Astrocyte (in vitro differentiated cells and primary cell): Measurements from ENCODE around the gene PLEKHA7.

Source experiments
- CTCF ChIP-seq: IDR thresholded peaks from 2 replicates; pipeline ENCODE4 v1.5.1; 2011; ENCODE audit warnings: low read depth, mild to moderate bottlenecking, inconsistent platforms, low read length, moderate library complexity; ENCODE audit not compliant: insufficient read depth
- EZH2 ChIP-seq: IDR thresholded peaks from 2 replicates; pipeline ENCODE4 v1.6.1; 2012; ENCODE audit warnings: mild to moderate bottlenecking, low read length, inconsistent platforms; ENCODE audit not compliant: insufficient read depth

- TF ChIP-seq CTCF = no peak
- TF ChIP-seq EZH2 = no peak
Observed at GRCh38 chr11:16912692-16913111, 101.5 kb downstream of the PLEKHA7 start.
